HepG2 (cell line): ENCODE results near the gene PRR11. TPM values are rescaled to one million over a fixed set of nuclear protein-coding genes. Genes with fewer than 3 reads are reported as not detected.

Experiments used
- ELF3 ChIP-seq: IDR thresholded peaks from 2 replicates; pipeline ENCODE4 v1.6.1; 2016; ENCODE audit warnings: missing genetic modification reagents, missing compliant biosample characterization
- GABPB1 ChIP-seq: IDR thresholded peaks from 2 replicates; pipeline ENCODE4 v1.6.1; 2016; ENCODE audit warnings: mild to moderate bottlenecking, missing genetic modification reagents, moderate library complexity, missing compliant biosample characterization
- NCOA1 ChIP-seq: sonication (generic); formaldehyde crosslinking; IDR thresholded peaks from 2 replicates; pipeline ENCODE4 v1.9.0; 2021; ENCODE audit warnings: missing genetic modification reagents
- NFKB2 ChIP-seq: sonication (generic); formaldehyde crosslinking; IDR thresholded peaks from 2 replicates; pipeline ENCODE4 v1.4.0; 2020; ENCODE audit warnings: missing genetic modification reagents, borderline replicate concordance
- SYNCRIP ChIP-seq: fragments of 200-400 bp; formaldehyde crosslinking; IDR thresholded peaks from 2 replicates; pipeline ENCODE4 v1.6.1; 2018; ENCODE audit warnings: mild to moderate bottlenecking, low read depth, low read length; ENCODE audit not compliant: insufficient read depth
- ZBTB7B ChIP-seq: sonication (generic); formaldehyde crosslinking; IDR thresholded peaks from 2 replicates; pipeline ENCODE4 v1.4.0; 2020; ENCODE audit warnings: missing genetic modification reagents
- ZNF318 ChIP-seq: sonication (generic); formaldehyde crosslinking; IDR thresholded peaks from 2 replicates; pipeline ENCODE4 v1.4.0; 2020; ENCODE audit warnings: mild to moderate bottlenecking, missing genetic modification reagents
- ZNF563 ChIP-seq: sonication (generic); formaldehyde crosslinking; IDR thresholded peaks from 2 replicates; pipeline ENCODE4 v1.8.0; 2022; ENCODE audit warnings: mild to moderate bottlenecking, moderate library complexity, missing genetic modification reagents
- ZNF703 ChIP-seq: sonication (generic); formaldehyde crosslinking; IDR thresholded peaks from 2 replicates; pipeline ENCODE4 v1.5.1; 2020; ENCODE audit warnings: missing genetic modification reagents, mild to moderate bottlenecking, moderate library complexity, borderline replicate concordance
- polyA plus RNA-seq, 8 experiments: library from polyadenylated mRNA; depleted of rRNA in 3 of 8; stranded (reverse) in 7 of 8; unstranded in 1 of 8; fragments of >200 nt; fragmentation: Illumina TruSeq in 4 of 8; extraction: Trizol in 4 of 8; gene quantifications; 2 replicates each; pipeline versions ENCODE4 v1.2.1 to v1.2.3, GENCODE V29; 2011 to 2016; ENCODE audit warnings: low read depth in 4 of 8, missing spikeins in 1 of 8, mixed read lengths in 1 of 8; ENCODE audit not compliant: insufficient read depth in 1 of 8
- total RNA-seq, 5 experiments: library from RNA; depleted of rRNA; stranded (reverse); fragments of >200 nt; fragmentation: Illumina TruSeq; extraction: Trizol; gene quantifications; 2 replicates each; pipeline ENCODE4 v1.2.3, GENCODE V29; 2016; ENCODE audit warnings: low read depth in 1 of 5
- TF ChIP-seq, protein P1 (sequence below): sonication (generic); formaldehyde crosslinking; IDR thresholded peaks from 2 replicates; pipeline ENCODE4 v1.5.0; 2020; ENCODE audit warnings: mild to moderate bottlenecking, missing genetic modification reagents
- TF ChIP-seq, protein P2 (sequence below): sonication (generic); formaldehyde crosslinking; IDR thresholded peaks from 2 replicates; pipeline ENCODE4 v1.4.0; 2020; ENCODE audit warnings: mild to moderate bottlenecking, missing genetic modification reagents
- TF ChIP-seq, protein P3 (sequence below): IDR thresholded peaks from 2 replicates; pipeline ENCODE4 v1.6.1; 2012; ENCODE audit warnings: inconsistent platforms
- TF ChIP-seq, protein P4 (sequence below): sonication (generic); formaldehyde crosslinking; IDR thresholded peaks from 2 replicates; pipeline ENCODE4 v1.4.0; 2020; ENCODE audit warnings: missing genetic modification reagents

PRR11 gene
- total and polyA plus RNA-seq, 2 of the 13 experiments (the other 11 are each of a cell fraction or from before 2014, with no cell fraction given), result 35.7 to 39.2 TPM

- TF ChIP-seq ZNF318 (CRISPR knock-in tag) (peak; percentile 85; the same call in 1 of the 2 replicates), GABPB1 (CRISPR knock-in tag) (peak; percentile 92), ZNF563 (peak; percentile 83), ELF3 (peak; percentile 37; the same call in 1 of the 2 replicates), NFKB2 (peak; percentile 79; the same call in 1 of the 2 replicates), ZNF703 (CRISPR knock-in tag) (no peak; the same call in 1 of the 2 replicates), SYNCRIP (no peak), NCOA1 (no peak; the same call in 1 of the 2 replicates), ZBTB7B (CRISPR knock-in tag) (no peak)
- TF ChIP-seq, protein P1, sequence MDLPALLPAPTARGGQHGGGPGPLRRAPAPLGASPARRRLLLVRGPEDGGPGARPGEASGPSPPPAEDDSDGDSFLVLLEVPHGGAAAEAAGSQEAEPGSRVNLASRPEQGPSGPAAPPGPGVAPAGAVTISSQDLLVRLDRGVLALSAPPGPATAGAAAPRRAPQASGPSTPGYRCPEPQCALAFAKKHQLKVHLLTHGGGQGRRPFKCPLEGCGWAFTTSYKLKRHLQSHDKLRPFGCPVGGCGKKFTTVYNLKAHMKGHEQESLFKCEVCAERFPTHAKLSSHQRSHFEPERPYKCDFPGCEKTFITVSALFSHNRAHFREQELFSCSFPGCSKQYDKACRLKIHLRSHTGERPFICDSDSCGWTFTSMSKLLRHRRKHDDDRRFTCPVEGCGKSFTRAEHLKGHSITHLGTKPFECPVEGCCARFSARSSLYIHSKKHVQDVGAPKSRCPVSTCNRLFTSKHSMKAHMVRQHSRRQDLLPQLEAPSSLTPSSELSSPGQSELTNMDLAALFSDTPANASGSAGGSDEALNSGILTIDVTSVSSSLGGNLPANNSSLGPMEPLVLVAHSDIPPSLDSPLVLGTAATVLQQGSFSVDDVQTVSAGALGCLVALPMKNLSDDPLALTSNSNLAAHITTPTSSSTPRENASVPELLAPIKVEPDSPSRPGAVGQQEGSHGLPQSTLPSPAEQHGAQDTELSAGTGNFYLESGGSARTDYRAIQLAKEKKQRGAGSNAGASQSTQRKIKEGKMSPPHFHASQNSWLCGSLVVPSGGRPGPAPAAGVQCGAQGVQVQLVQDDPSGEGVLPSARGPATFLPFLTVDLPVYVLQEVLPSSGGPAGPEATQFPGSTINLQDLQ, result no peak; the same call in 1 of the 2 replicates
- TF ChIP-seq, protein P2, sequence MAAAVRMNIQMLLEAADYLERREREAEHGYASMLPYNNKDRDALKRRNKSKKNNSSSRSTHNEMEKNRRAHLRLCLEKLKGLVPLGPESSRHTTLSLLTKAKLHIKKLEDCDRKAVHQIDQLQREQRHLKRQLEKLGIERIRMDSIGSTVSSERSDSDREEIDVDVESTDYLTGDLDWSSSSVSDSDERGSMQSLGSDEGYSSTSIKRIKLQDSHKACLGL (CRISPR knock-in tag), result peak; percentile 97
- TF ChIP-seq, protein P3, sequence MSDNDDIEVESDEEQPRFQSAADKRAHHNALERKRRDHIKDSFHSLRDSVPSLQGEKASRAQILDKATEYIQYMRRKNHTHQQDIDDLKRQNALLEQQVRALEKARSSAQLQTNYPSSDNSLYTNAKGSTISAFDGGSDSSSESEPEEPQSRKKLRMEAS, result peak; percentile 97
- TF ChIP-seq, protein P4, sequence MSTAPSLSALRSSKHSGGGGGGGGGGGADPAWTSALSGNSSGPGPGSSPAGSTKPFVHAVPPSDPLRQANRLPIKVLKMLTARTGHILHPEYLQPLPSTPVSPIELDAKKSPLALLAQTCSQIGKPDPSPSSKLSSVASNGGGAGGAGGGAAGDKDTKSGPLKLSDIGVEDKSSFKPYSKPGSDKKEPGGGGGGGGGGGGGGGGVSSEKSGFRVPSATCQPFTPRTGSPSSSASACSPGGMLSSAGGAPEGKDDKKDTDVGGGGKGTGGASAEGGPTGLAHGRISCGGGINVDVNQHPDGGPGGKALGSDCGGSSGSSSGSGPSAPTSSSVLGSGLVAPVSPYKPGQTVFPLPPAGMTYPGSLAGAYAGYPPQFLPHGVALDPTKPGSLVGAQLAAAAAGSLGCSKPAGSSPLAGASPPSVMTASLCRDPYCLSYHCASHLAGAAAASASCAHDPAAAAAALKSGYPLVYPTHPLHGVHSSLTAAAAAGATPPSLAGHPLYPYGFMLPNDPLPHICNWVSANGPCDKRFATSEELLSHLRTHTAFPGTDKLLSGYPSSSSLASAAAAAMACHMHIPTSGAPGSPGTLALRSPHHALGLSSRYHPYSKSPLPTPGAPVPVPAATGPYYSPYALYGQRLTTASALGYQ (CRISPR knock-in tag), result peak; percentile 61; the same call in 1 of the 2 replicates
Observed at GRCh38 chr17:59106463-59107305, 48.9 kb upstream of the PRR11 start, which contains the start of gene TRIM37 (continued).
